NCI-H2029 (cell line): ENCODE measurements around the gene KLK8.

Experiments
- DNase-seq: peaks from one replicate; lab custom pipeline; 2025; lab: John Stamatoyannopoulos, UW

KLK8 gene

GRCh38 chr19:51001515-51001914 lies at the start of gene KLK8:
Gene KLK8, minus strand, starts transcription at chr19:51001604. Its CDS starts 437 bp downstream, at chr19:51001167.
- DNase-seq: no peak

GRCh38 chr19:51047031-51047335 lies 45.6 kb upstream of the KLK8 start:
- DNase-seq: peak; percentile 94

GRCh38 chr19:51044327-51044726 lies 42.9 kb upstream of the KLK8 start:
- no peak for DNase-seq

GRCh38 chr19:51043497-51043896 lies 42.1 kb upstream of the KLK8 start:
- no peak for DNase-seq

GRCh38 chr19:51040151-51040550 lies 38.7 kb upstream of the KLK8 start:
- no peak for DNase-seq

GRCh38 chr19:51036519-51036918 lies 35.1 kb upstream of the KLK8 start:
- DNase-seq: no peak

- peak; percentile 91 for DNase-seq
These were observed 33.3 kb upstream of the KLK8 start, which contains the start of gene KLK12 for GRCh38 chr19:51034704-51035103. Gene KLK12, minus strand, starts transcription at chr19:51035002. Its CDS starts 381 bp downstream, at chr19:51034621.

GRCh38 chr19:51031880-51032225 lies 30.4 kb upstream of the KLK8 start:
- no peak for DNase-seq

- no peak for DNase-seq
These were observed 29.9 kb upstream of the KLK8 start for GRCh38 chr19:51031220-51031879.

GRCh38 chr19:51030631-51031030 lies 29.2 kb upstream of the KLK8 start:
- no peak for DNase-seq

- DNase-seq: peak; percentile 77
These were observed 28.3 kb upstream of the KLK8 start for GRCh38 chr19:51029718-51030117.

GRCh38 chr19:51027873-51028272 lies 26.5 kb upstream of the KLK8 start:
- no peak for DNase-seq

GRCh38 chr19:51027126-51027806 lies 25.9 kb upstream of the KLK8 start:
- peak; percentile 56 for DNase-seq

GRCh38 chr19:51026554-51026831 lies 25.1 kb upstream of the KLK8 start, which contains the start of gene KLK11:
Gene KLK11, minus strand, starts transcription at chr19:51026616. Its CDS starts 985 bp downstream, at chr19:51025631.
- DNase-seq: peak; percentile 91

- peak; percentile 72 for DNase-seq
These were observed 24.6 kb upstream of the KLK8 start for GRCh38 chr19:51025809-51026553.

- peak; percentile 73 for DNase-seq
These were observed 24.0 kb upstream of the KLK8 start for GRCh38 chr19:51025401-51025800.

GRCh38 chr19:51024924-51025323 lies 23.5 kb upstream of the KLK8 start:
- DNase-seq: peak; percentile 90

- no peak for DNase-seq
These were observed 22.5 kb upstream of the KLK8 start for GRCh38 chr19:51023946-51024345.

GRCh38 chr19:51022526-51022925 lies 21.1 kb upstream of the KLK8 start:
- DNase-seq: no peak

GRCh38 chr19:51020988-51021651 lies 19.7 kb upstream of the KLK8 start:
- peak; percentile 61 for DNase-seq

GRCh38 chr19:51019544-51019925 lies 18.1 kb upstream of the KLK8 start, which contains the start of gene KLK10:
Gene KLK10, minus strand, starts transcription at chr19:51019709. Its CDS starts 579 bp downstream, at chr19:51019130.
- no peak for DNase-seq

GRCh38 chr19:51018745-51019543 lies 17.5 kb upstream of the KLK8 start:
- DNase-seq: no peak
